ENCODE data around the gene COQ3. TPM values are rescaled to one million over a fixed set of nuclear protein-coding genes. Genes with fewer than 3 reads are reported as not detected.

The COQ3 gene
- total RNA-seq, 1 experiment from 2014 or later: 10.9 TPM

DNA sequence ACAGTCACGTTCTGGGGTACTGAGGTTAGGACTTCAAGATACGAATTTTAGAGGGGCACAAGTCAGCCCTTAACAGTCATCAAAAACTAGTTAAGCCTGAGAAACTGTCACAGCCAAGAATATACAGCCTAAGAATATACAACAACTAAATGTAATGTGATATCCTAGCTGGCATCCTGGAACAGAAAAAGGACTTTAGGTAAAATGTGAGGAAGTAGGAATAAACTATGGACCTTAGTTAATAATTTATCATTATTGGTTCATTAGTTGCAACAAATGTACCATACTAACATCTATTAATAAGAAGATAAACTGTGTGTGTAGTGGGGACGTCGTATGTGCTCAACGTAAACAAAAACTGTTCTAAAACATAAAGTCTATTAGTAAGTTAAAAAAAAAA lies 30.0 kb upstream of the COQ3 start:
- peaks cover 48 to 61% of the 10 kb centered on the region in 2 experiments for H3K4me1 Mint-ChIP-seq
- TF ChIP-seq, protein P1, sequence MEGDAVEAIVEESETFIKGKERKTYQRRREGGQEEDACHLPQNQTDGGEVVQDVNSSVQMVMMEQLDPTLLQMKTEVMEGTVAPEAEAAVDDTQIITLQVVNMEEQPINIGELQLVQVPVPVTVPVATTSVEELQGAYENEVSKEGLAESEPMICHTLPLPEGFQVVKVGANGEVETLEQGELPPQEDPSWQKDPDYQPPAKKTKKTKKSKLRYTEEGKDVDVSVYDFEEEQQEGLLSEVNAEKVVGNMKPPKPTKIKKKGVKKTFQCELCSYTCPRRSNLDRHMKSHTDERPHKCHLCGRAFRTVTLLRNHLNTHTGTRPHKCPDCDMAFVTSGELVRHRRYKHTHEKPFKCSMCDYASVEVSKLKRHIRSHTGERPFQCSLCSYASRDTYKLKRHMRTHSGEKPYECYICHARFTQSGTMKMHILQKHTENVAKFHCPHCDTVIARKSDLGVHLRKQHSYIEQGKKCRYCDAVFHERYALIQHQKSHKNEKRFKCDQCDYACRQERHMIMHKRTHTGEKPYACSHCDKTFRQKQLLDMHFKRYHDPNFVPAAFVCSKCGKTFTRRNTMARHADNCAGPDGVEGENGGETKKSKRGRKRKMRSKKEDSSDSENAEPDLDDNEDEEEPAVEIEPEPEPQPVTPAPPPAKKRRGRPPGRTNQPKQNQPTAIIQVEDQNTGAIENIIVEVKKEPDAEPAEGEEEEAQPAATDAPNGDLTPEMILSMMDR (conservative IDR thresholded peaks at IDR 0.05): no peak

More for the DNA sequence above, 30.0 kb upstream of the COQ3 start:
- Histone ChIP-seq H4K5ac (ENCODE audit: insufficient read length, low read depth, low read length) (no peak overlapping the region), H3K79me1 (ENCODE audit: insufficient read depth, low read depth, low read length, poor library complexity, severe bottlenecking) (no peaks in the 10 kb centered on the region), H3T11ph (ENCODE audit: low read length) (no peak overlapping the region), H3K23me2 (ENCODE audit: insufficient read length, low read depth, low read length, poor library complexity, severe bottlenecking) (peaks cover 4% of the 10 kb centered on the region), H3K9me3 (ENCODE audit: control insufficient read depth, low read depth, low read length) (no peaks in the 10 kb centered on the region), H3K9ac (ENCODE audit: extremely low read depth, insufficient read length, low read length) (peak overlapping the region; percentile 94), H2BK20ac (ENCODE audit: low read depth, low read length, poor library complexity, severe bottlenecking) (no peak overlapping the region), H3K23ac (ENCODE audit: insufficient read length, low read depth, low read length) (no peak overlapping the region), H2BK120ac (ENCODE audit: low read depth, low read length, poor library complexity, severe bottlenecking) (no peak overlapping the region), H2BK5ac (ENCODE audit: insufficient read length, low read length) (no peak overlapping the region), H4K8ac (replicated peaks; ENCODE audit: insufficient read length, low read depth, low read length) (no peak overlapping the region), H3K4me2 (ENCODE audit: insufficient read depth, insufficient read length, low read length) (peak overlapping the region; percentile 87), H3K18ac (ENCODE audit: insufficient read length, low read depth, low read length) (no peak overlapping the region), H3K27ac (ENCODE audit: insufficient read length, low read depth, low read length) (no peak overlapping the region), H4K91ac (ENCODE audit: insufficient read length, low read depth, low read length) (no peak overlapping the region), H2BK12ac (ENCODE audit: insufficient read length, low read depth, low read length) (no peak overlapping the region), H3K14ac (ENCODE audit: insufficient read depth, low read length) (no peak overlapping the region), H4K20me1 (ENCODE audit: control insufficient read depth, insufficient read depth, insufficient read length) (no peaks in the 10 kb centered on the region), H3K4ac (ENCODE audit: low read depth, low read length) (no peak overlapping the region), H3K4me1 (ENCODE audit: insufficient read depth, low read length) (no peaks in the 10 kb centered on the region), H3K79me2 (ENCODE audit: insufficient read depth, low read length) (peaks cover 42% of the 10 kb centered on the region; the same call in 1 of the 2 replicates), H2BK15ac (ENCODE audit: low read depth, low read length) (no peak overlapping the region), H2AK5ac (ENCODE audit: insufficient read length, low read length) (no peak overlapping the region), H2AFZ (ENCODE audit: low read length) (no peak overlapping the region), H3K56ac (ENCODE audit: insufficient read length, low read depth, low read length) (no peak overlapping the region), H3K27me3 (ENCODE audit: insufficient read depth, low read length) (no peaks in the 10 kb centered on the region)
- H3K36me3 Mint-ChIP-seq (ENCODE audit: insufficient read depth in 1 of 3, low read depth in 3 of 3): peaks cover 13 to 27% (median 26%) of the 10 kb centered on the region in 3 experiments; a peak in 6 of 7 replicates
- H3K4me3 Mint-ChIP-seq: peak overlapping the region; percentile 95 to 99
- no peaks in the 10 kb centered on the region for H3K27me3 Mint-ChIP-seq (ENCODE audit: low read depth)
- peak overlapping the region; percentile 23 to 72 (median 40); a peak in 3 of 7 replicates for H3K27ac Mint-ChIP-seq
- WGBS (ENCODE audit: extremely low coverage, insufficient read length, low lambda C conversion rate): no CpG with 5 or more reads among the region's 5 CpGs
- DNase-seq: no peak
- no peaks in the 10 kb centered on the region; a peak in 2 of 5 replicates for H3K9me3 Mint-ChIP-seq

Data from H9 (cell line).